Measurements from ENCODE around the gene OGFOD3. TPM values are rescaled to one million over a fixed set of nuclear protein-coding genes. Genes with fewer than 3 reads are reported as not detected.

Gene OGFOD3
- total RNA-seq, 1 donor from 2014 or later: 31.9 TPM

DNA sequence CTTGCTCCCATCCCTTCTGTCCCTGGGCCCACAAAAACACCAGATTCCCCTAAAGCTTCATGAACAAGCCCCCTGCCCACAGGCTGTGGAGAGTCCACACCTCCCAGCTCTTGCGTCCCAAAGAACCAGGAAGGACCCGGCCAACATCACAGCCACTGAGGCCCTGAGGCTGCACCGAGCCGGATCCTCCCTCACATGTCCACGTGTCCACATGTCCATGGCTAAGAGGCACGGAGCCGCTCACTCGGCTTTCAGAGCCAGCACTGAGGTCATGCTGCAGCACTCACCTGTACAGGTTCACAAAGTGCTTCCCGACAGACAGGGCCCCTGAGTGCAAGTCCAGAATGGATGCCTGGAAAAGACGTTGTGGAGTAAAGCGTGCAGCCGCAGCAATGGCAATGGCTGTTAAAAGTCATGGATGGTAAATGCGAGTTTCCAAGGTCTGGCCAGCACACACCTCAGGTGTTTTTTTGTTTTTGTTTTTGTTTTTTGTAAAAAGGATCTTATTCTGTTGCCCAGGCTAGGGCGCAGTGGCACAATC, 12.2 kb downstream of the OGFOD3 start:
- DNase-seq (ENCODE audit: low spot score): no peak

DNA sequence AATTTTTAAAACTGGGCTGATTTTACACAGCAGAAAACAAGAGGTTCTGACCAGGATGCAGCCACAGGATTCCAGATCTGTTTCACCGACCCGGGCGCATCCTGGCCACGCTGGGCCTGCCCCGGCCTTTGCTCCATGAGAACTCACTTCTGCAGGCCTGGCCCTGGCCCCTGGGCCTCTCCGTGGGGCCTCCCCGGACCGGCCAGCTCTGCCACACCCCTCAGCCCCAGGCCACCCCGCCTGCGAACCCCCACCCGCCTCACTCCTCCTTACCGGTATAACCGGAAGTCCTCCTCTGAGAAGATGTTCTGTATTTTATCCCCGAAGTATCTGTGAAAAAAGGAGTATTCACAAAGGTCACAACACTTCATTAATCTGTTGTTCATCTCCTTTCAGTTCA, 13.3 kb downstream of the OGFOD3 start:
- DNase-seq (ENCODE audit: low spot score): no peak

DNA sequence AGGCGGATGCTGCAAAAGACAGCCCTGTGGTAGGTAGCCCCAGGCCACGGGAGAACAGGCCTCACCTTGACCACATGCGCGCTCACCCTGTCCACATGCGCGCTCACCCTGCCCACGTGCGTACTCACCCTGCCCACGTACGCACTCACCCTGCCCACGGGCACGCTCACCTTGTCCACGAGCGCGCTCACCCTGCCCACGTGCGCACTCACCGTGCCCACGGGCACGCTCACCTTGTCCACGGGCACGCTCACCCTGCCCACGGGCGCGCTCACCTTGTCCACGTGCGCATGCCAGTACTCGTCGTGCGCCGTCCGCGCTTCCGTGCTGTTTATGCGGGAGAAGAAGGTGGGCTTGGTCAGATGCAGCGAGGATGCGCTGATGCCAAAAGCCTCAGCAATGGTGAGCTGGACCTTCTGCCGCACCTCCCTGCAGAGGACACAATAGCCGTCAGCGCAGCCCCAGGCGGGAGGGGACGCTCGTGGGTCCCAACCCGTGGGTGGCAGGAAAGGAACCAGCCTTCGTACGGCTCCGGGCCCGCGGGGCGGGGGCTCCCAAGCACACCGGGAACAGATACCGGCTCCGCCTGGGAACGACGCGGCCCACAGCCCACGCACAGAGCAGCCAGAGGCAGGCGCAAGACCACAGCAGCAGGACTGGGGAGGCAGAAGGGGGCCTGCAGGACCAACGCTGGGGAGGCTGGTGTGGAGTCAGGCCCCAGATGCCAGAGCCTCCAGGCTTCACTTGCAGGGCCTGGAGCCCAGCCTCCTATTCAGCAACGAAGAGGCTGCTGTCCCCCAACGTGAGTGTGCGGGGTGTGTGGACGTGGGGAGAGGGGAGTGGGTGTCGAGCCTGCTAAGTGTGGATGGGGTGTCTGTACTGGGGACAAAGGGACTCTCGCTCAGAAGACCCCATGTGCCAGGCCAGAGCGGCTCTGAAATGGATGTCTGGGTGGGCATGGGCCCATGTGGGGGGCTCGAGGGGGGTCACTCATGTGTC, 14.4 kb downstream of the OGFOD3 start:
- no peak for DNase-seq (ENCODE audit: low spot score)

DNA sequence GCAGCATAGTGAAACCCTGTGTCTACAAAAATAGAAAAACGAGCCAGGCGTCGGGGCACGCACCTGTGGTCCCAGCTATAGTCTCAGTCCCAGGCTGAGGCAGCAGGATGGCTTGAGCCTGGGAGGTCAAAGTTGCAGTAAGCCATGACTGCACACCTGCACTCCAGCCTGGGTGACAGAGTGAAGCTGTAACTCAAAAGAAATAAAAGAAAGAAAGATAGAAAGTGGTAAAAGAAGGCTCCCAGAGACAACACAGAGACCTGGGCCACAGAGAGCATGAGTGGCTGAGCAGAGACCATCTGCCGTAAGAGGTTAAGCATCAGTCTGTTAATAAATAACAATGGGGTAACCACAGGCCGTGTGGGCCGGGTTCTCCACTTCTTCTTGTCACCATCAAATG, 15.5 kb downstream of the OGFOD3 start:
- no peak for DNase-seq (ENCODE audit: low spot score)

DNA sequence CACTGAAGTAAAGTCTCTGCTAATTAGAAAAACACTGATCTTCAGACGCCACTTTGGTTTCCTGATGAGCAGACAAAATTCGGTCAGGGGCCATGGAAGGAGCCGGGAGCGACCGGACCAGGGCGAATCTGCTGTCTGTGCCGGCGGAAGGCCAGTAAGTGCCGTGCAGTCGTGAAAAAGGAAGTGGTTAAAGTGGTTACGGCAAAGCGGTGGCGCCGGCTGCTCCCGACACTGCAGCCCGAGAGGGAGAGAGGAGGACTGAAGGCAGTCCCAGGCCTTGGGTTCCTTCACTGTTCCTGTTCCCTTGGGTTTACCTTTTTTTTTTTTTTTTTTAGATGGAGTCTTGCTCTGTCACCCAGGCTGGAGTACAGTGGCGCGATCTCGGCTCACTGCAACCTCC, 17.6 kb downstream of the OGFOD3 start:
- no peak for DNase-seq (ENCODE audit: low spot score)

DNA sequence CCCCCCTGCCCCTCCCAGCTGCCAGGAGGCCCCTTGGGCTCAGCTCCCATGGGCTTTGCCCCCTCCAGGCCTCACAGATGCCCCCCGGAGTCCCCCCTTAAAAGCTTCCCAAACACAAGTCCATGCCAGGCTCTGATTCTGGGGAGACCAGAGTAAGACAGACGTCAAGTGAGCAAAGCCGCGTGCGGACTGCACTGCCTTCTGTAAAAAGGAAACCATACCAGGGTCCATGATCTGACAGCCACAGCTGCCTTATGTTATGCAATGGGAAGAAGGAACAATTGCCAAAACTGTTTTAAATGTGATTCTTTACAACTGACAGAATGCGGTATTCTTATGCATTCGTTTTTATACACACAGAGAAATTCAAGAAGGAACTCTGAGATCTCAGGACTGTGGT, 18.2 kb downstream of the OGFOD3 start:
- DNase-seq (ENCODE audit: low spot score): no peak

DNA sequence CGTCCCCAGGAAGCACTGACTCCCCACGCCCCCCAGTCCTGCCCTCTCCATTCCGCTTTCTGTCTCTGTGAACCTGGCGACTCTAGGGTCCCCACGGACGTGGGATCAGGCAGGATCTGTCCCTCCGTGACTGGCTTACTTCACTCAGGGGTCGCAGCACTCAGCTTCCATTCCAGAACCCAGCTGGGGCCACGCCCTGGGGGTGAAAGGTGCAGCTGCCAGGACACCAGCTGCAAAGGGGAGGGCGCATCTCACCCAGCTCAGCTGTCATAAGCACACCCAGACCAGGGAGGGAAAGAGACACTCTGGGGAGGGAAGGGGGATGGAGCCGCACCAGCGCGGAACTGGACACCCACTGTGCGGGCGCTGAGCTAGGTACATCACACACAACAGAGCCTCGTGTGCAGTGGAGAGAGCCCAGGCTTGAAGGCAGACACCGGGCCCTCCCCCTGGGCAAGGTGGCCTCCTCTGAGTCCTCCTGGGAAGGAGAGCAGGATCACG, 18.7 kb downstream of the OGFOD3 start:
- DNase-seq (ENCODE audit: low spot score): no peak

DNA sequence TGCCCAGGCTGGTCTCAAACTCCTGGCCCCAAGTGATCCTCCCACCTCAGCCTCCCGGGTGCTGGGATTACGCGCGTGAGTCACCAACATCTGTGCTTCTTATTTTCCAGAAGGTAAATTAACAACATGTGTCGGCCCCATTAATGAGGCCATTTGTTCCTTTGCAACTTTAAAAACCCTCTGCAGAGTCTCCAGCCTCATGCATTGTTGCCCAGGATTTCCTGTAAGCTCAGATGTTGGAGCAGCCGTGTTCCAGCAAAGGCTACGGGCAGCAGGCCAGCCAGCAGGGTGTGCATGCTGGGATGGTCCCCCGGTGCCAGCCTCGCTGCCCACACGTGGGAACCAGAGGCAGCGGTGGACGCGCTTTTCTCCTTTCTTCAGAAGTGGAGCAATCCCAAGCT, 19.3 kb downstream of the OGFOD3 start:
- DNase-seq (ENCODE audit: low spot score): no peak

DNA sequence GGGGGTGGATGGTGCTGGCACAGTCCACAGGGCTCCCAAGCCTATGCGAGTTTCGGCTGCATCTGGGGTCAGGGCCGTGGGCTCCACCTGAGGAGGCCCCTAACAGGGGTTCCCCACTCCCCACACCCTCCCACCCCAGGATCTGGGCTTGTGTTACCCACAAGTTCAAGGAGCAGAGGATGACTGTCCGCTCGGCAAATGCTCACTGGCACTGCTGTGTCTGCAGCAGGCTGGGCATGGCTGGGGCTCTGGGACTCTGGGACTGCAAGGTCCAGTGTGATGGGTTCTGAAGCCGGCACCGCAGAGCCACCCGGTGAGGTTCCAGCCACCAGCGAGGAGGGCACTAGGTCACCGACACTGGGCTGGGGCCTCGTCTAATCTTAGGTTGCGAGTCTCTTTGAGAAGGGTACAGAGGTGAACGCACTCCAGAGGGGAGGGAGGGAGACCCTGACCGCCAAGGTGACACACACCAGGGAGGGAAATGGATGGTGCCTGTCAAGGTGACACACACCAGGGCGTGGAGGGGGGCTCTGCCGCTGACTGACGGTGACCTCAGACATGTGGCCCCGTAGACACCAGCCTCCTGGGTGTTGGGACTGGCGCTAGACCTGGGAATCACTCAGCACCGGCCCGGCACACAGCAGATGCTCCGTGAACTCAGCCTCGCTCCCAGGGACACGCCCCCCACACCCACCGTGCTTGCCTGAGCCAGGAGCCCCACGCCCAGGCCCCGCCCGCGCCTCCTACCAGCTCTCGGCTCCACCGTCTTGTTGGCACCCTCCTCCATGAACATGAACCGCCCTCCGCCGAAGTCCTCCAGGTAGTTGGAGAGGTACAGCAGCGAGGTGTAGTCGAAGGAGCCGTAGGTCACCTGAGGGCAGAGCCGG, 20.7 kb downstream of the OGFOD3 start:
- DNase-seq (ENCODE audit: low spot score): no peak

DNA sequence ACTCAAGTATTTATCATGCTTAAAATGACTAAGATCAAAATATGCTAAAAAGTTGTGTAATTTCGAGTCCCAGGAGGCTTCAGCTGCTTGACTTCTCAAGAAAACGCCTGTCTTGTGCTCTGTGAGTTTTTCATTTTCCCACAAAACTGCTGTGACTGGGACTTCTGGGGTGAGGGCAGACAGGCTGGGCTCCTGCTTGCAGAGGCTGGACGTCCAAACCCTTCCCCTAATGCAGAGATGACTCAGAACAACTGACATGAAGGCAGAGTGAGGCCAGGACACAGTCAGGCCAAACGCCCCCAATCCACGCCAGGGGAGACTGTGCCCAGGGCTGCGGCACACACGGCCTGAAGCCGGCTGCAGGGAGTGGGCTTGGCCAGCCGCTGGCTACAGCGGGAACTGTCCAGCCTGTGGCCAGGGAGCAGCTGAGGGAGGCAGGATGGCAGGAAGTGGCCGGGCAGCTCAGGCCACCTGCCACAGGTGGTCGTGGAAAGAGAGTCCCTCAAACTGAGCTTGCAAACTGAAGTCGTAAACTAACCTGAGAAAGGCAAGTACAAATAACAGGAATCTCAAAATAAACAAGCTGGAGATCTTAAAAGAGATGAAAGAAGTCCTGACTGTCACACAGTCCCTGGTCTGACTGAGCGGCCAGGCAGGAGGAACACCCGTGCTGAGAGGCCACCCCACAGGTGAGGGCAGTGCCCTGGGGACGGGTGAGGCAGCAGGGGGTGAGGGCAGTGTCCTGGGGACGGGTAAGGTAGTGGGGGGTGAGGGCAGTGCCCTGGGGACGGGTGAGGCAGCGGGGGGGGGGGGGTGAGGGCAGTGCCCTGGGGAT, 21.6 kb downstream of the OGFOD3 start:
- no peak for DNase-seq (ENCODE audit: low spot score)

DNA sequence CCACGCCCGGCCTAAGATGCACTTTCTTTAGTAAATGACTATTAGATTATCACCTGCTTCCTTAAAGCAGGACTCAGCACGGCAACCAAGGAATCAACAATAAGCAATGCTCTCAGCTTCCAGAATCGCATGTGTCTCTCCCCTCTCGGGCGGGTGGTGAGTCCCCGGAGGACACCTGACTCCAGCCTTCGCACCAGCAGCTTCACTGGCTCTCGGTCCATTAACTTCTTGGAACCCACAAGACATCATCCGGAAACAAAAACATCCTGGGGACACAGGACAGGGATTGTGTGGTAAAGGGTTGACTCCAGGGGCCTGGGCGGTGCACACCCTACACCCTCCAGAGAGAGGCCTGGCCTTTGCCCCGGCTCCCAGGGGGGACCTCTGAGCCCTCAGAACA, 24.1 kb downstream of the OGFOD3 start:
- DNase-seq (ENCODE audit: low spot score): no peak

DNA sequence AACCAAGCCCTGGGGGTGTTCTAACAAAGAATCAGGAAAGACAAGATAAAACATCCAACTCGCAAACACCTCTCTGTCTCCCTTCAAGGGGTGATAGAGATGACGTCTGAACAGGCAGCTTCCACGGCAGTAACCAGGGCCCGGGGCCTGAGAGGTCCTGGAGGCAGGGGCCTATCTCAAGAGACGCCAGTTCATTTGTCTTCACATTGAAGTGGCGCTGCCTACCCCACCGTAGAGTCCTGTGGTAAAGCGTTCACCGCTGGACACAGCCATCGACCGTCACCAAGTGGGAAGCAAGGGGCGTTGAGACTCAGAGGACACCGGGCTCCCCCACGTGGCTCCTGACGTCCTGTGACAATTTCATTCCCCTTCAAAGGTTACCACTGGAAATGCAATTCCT, 25.4 kb downstream of the OGFOD3 start:
- DNase-seq (ENCODE audit: low spot score): no peak

DNA sequence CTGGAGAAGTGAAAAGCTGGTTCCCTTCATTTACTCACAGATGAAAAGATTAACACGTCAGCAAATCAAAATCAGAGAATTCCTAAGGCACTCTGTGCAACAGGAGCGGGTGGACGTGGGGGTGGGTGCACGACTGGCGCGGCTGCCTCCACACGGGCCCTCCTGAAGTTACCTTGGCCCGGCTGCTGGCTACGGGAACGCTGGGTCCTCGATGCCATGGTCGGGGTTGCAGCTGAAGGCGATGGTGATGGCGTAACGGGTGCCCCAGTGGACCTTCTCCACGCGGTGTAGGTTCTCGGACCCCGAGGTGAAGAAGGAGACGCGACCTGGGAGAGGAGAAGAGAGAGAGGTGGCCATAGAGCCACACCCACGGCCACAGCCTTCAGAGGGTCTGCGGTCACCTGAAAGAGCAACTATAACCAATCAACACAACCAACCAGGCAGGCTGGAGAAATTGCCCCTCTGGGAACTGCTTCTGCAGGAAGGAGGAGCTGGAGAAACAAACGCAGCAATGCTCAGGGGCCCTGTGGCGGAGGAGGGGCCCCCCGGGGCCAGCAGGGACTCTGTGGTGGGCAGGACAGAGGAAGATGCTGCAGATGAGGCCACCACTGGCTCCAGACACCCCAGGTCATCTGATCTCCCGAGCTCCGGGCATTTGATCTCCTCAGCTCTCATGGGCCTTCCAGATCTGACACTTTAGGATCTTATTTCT, 26.0 kb downstream of the OGFOD3 start:
- DNase-seq (ENCODE audit: low spot score): no peak

DNA sequence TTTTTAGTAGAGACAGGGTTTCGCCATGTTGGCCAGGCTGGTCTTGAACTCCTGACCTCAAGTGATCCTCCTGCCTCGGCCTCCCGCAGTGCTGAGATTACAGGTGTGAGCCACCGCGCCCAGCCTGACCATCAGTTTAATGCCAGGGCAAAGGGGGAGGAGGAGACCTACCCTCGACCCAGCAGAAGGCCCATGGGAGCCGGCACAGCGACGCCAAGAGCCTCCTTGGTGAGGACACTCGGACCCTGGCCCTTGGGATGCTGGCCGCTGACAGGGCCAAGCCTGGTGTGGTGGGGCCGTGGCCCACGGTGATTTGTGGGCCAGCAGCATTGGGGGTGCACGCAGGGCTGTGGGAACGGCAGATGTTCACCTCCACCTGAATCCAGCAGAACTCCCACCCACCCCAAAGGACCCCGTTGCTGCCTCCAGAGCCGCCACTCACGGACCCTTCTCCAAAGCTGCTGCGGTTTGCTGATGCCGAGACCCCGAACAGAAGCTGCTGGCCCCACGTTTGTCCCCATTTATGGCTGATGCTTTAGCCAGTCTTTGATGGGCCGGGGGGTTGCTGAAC, 26.8 kb downstream of the OGFOD3 start:
- DNase-seq (ENCODE audit: low spot score): no peak

DNA sequence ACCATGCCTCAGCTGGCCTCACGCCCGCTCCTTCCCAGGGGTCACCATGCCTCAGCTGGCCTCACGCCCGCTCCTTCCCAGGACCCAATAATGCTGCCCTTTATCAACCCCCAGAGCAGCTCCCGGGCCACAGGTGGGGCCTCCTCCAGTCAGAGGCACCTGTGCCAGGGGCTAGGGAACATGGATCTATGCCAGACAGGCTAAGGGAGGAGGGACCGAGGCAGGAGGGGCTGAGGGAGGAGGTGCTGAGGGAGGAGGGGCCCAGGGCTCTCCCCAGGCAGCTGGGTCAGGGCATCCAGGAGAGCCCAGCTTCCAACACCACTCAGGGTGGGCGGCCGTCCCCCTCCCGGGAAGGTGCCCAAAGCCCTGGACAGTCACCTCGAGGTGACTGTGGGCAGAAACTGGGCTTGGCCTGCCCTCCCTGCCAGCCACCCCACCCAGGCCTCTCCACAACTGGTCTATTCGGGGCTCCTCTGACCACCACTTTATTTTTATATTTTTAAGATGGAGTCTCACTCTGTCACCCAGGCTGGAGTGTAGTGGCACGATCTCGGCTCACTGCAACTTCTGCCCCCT, 27.4 kb downstream of the OGFOD3 start:
- no peak for DNase-seq (ENCODE audit: low spot score)

DNA sequence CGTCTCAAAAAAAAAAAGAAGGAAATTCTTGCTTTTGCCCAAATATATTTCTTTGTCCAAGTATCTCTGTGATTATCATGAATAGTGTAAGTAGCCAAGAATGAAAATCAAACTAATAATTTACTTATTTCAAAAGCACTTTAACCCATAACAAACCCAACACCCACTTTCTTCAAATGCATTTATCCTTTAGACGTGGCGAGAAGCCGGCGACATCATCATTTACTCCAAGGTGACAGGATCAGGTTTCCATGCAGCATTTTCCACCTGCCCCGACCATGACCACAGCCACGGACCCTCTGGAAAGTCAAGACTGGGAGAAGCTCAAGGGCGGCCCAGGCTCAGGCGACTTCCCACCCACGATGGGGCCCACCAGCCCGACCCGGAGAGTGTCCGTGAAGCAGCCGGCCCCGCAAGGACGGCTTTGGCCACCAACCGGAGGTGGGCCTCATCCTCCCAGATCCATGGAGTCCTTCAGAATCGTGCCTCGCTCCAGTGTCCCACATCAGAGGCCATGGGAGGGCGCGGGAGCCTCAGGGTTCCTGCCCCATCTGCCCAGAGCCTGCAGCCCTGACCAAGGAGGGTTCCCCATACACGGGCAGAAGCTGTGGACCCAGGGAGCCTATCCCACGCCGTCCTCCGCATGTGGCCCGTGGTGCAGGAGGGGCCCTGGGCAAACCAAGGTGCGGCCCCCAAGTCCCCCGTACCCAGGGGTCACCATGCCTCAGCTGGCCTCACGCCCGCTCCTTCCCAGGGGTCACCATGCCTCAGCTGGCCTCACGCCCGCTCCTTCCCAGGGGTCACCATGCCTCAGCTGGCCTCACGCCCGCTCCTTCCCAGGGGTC, 28.1 kb downstream of the OGFOD3 start:
- no peak for DNase-seq (ENCODE audit: low spot score)

DNA sequence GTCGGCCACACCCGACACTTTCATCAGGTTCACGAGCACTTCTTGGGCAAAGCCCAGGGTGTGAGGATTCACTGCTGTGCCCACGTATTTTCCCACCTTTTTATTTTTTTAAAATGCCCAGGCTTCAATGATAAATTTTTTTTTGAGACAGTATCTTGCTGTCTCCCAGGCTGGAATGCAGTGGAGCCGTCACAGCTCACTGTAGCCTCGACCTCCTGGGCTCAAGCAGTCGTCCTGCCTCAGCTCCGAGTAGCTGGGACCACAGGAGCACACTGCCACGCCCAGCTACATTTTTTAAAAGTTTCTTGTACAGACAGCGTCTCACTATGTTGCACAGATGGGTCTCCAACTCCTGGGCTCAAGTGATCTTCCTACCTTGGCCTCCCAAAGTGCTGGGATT, 29.0 kb downstream of the OGFOD3 start:
- DNase-seq (ENCODE audit: low spot score): no peak

DNA sequence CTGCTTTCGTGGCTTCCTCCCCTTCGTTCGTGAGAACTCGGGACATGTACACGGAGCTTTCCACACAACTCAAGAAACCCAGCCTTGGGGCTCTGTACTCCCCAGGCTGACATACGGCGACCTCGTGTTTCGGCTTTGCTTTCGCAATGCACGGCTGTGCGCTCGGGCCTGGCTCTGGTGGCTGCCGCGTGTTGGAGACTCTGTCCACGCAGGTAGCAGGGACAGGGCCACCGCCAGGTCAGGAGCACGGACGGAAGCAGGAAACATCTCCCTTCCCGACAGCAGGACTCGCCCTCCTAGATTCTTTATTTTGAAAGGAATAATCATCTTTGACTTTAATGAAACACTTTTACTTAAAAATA, 29.5 kb downstream of the OGFOD3 start:
- no peak for DNase-seq (ENCODE audit: low spot score)

Measured in ureter (tissue), 1 donor.